ENCODE measurements around the gene ADAMTSL1. TPM values are rescaled to one million over a fixed set of nuclear protein-coding genes. Genes with fewer than 3 reads are reported as not detected.

Gene ADAMTSL1
- total RNA-seq, 1 experiment from 2014 or later = 1.2 TPM

DNA sequence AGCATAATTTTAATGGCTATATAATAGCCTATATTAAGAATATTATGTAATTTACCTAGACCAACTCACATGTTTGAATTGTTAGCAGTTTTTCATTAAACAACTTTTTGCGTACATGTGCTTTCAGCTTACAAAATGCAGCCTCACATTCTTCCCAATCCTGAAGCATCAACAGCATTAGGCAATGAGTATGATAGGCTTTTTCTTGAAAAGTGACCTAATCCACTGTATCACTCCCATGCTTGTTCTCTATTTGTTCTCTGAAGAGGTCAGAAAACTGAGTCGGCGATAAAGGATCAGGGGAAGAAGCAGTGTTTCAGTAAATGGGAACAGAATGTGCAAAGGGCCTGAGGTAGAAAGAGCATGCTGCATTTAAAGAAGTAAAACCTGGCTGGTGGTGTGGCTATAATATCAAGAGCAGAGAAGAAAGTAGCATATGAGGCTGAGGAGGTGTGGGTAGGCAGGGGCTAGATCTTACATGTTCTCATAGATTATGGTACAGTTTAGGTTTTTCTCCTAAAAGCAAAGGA is 346.7 kb downstream of the ADAMTSL1 start:
- Histone ChIP-seq H3K4me1 (ENCODE audit: insufficient read depth, low read length) (no peaks in the 10 kb centered on the region), H3K18ac (ENCODE audit: insufficient read length, low read depth, low read length) (no peak overlapping the region), H3K9me3 (ENCODE audit: control insufficient read depth, low read depth, low read length) (no peaks in the 10 kb centered on the region), H3K27ac (ENCODE audit: insufficient read length, low read depth, low read length) (no peak overlapping the region), H2AK5ac (ENCODE audit: insufficient read length, low read length) (no peak overlapping the region), H3K27me3 (ENCODE audit: insufficient read depth, low read length) (no peaks in the 10 kb centered on the region), H4K91ac (ENCODE audit: insufficient read length, low read depth, low read length) (no peak overlapping the region), H2AFZ (ENCODE audit: low read length) (no peak overlapping the region), H3K4ac (ENCODE audit: low read depth, low read length) (no peak overlapping the region), H2BK15ac (ENCODE audit: low read depth, low read length) (no peak overlapping the region), H3K4me2 (ENCODE audit: insufficient read depth, insufficient read length, low read length) (no peak overlapping the region), H3K23me2 (ENCODE audit: insufficient read length, low read depth, low read length, poor library complexity, severe bottlenecking) (no peaks in the 10 kb centered on the region), H3K79me1 (ENCODE audit: insufficient read depth, low read depth, low read length, poor library complexity, severe bottlenecking) (no peaks in the 10 kb centered on the region), H4K8ac (replicated peaks; ENCODE audit: insufficient read length, low read depth, low read length) (no peak overlapping the region), H3K23ac (ENCODE audit: insufficient read length, low read depth, low read length) (no peak overlapping the region), H3K56ac (ENCODE audit: insufficient read length, low read depth, low read length) (no peak overlapping the region), H3K14ac (ENCODE audit: insufficient read depth, low read length) (no peak overlapping the region), H4K5ac (ENCODE audit: insufficient read length, low read depth, low read length) (no peak overlapping the region), H4K20me1 (ENCODE audit: control insufficient read depth, insufficient read depth, insufficient read length) (no peaks in the 10 kb centered on the region), H3K9ac (ENCODE audit: extremely low read depth, insufficient read length, low read length) (no peak overlapping the region), H2BK20ac (ENCODE audit: low read depth, low read length, poor library complexity, severe bottlenecking) (no peak overlapping the region), H2BK120ac (ENCODE audit: low read depth, low read length, poor library complexity, severe bottlenecking) (no peak overlapping the region), H3T11ph (ENCODE audit: low read length) (no peak overlapping the region), H2BK12ac (ENCODE audit: insufficient read length, low read depth, low read length) (no peak overlapping the region), H3K79me2 (ENCODE audit: insufficient read depth, low read length) (no peaks in the 10 kb centered on the region), H2BK5ac (ENCODE audit: insufficient read length, low read length) (no peak overlapping the region)
- no peaks in the 10 kb centered on the region for H3K9me3 Mint-ChIP-seq
- TF ChIP-seq, protein P1, sequence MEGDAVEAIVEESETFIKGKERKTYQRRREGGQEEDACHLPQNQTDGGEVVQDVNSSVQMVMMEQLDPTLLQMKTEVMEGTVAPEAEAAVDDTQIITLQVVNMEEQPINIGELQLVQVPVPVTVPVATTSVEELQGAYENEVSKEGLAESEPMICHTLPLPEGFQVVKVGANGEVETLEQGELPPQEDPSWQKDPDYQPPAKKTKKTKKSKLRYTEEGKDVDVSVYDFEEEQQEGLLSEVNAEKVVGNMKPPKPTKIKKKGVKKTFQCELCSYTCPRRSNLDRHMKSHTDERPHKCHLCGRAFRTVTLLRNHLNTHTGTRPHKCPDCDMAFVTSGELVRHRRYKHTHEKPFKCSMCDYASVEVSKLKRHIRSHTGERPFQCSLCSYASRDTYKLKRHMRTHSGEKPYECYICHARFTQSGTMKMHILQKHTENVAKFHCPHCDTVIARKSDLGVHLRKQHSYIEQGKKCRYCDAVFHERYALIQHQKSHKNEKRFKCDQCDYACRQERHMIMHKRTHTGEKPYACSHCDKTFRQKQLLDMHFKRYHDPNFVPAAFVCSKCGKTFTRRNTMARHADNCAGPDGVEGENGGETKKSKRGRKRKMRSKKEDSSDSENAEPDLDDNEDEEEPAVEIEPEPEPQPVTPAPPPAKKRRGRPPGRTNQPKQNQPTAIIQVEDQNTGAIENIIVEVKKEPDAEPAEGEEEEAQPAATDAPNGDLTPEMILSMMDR (conservative IDR thresholded peaks at IDR 0.05) = no peak
- DNase-seq = no peak
- H3K4me1 Mint-ChIP-seq = peaks cover 19 to 23% of the 10 kb centered on the region in 2 experiments
- H3K27me3 Mint-ChIP-seq (ENCODE audit: low read depth) = peaks cover 3% of the 10 kb centered on the region
- no CpG with 5 or more reads among the region's 3 CpGs for WGBS (ENCODE audit: extremely low coverage, insufficient read length, low lambda C conversion rate)
- H3K27ac Mint-ChIP-seq = no peak overlapping the region
- peaks cover 0 to 3% (median 0%) of the 10 kb centered on the region in 3 experiments; a peak in 1 of 7 replicates for H3K36me3 Mint-ChIP-seq (ENCODE audit: insufficient read depth in 1 of 3, low read depth in 3 of 3)
- H3K4me3 Mint-ChIP-seq = no peak overlapping the region

Data from H9 (cell line).